Activated B cell treated with CpG ODN at 0.5 μM for 24 hours (primary cell): ENCODE results near the gene RPP30. TPM values are rescaled to one million over a fixed set of nuclear protein-coding genes. Genes with fewer than 3 reads are reported as not detected.

ENCODE experiments used
- ATAC-seq: fragments of 200-7000 bp; cut with Tn5 transposase; one replicate; pipeline ENCODE4 v1.10.0; 2021; ENCODE audit warnings: low read depth, mild to moderate bottlenecking, moderate library complexity
- CTCF ChIA-PET: fragments of 350-600 bp; sonication (Branson Sonifier 250); formaldehyde crosslinking; loops from one replicate; lab custom pipeline; 2021; ENCODE audit warnings: antibody characterized with exemption; lab: Charles Lee
- POLR2A ChIA-PET: fragments of 350-600 bp; sonication (Branson Sonifier 250); formaldehyde crosslinking; loops from one replicate; lab custom pipeline; 2021; ENCODE audit warnings: antibody characterized with exemption; lab: Charles Lee
- DNase-seq: peaks from one replicate; pipeline ENCODE4 v3.0.0; 2022
- H3K27ac Mint-ChIP-seq: one replicate; pipeline ENCODE4 v1.8.0; 2020; ENCODE audit warnings: mixed read lengths
- H3K27me3 Mint-ChIP-seq: one replicate; pipeline ENCODE4 v1.8.0; 2021; ENCODE audit warnings: mixed read lengths
- H3K36me3 Mint-ChIP-seq: one replicate; pipeline ENCODE4 v1.8.0; 2021; ENCODE audit warnings: low read depth, mixed read lengths
- H3K4me1 Mint-ChIP-seq: one replicate; pipeline ENCODE4 v1.8.0; 2021; ENCODE audit warnings: mixed read lengths
- H3K4me3 Mint-ChIP-seq: one replicate; pipeline ENCODE4 v1.8.0; 2020; ENCODE audit warnings: mild to moderate bottlenecking, mixed read lengths
- H3K9me3 Mint-ChIP-seq: one replicate; pipeline ENCODE4 v1.8.0; 2020; ENCODE audit warnings: mixed read lengths
- intact Hi-C: fragments of 100-400 bp; cut with micrococcal nuclease; formaldehyde crosslinking; loops from one replicate; pipeline ENCODE4 v1.15.1; 2024
- total RNA-seq: library from RNA; stranded (reverse); gene quantifications from 2 replicates; pipeline ENCODE4 v1.2.3, GENCODE V29; 2022
- TF ChIP-seq, protein P1 (sequence below): fragments of 200-600 bp; IDR thresholded peaks from one replicate; pipeline ENCODE4 v1.8.0; 2022; ENCODE audit warnings: antibody characterized with exemption, mild to moderate bottlenecking

RPP30 gene
- total RNA-seq, 1 donor from 2014 or later = 44.6 TPM

GRCh38 chr10:90912854-90913479 is 41.2 kb downstream of the RPP30 start:
- POLR2A ChIA-PET = interaction anchor here (0.7 to 1.8 kb wide), 4 partner anchors 86 to 250 kb away, joined by 3 to 9 read pairs (median 6); no protein-coding TSS in a partner anchor
- intact Hi-C loops = loop anchor here (10.0 kb wide), 1 partner anchor 722 kb away; the partner anchor contains the start of gene PPP1R3C
- no peaks in the 10 kb centered on the region for H3K27me3 Mint-ChIP-seq
- CTCF ChIA-PET = interaction anchor here (0.6 to 6.6 kb wide), 9 partner anchors 8 to 1000 kb away, joined by 3 to 193 read pairs (median 7); partner anchors contain the start of gene ANKRD1
- H3K36me3 Mint-ChIP-seq = no peaks in the 10 kb centered on the region
- ATAC-seq (no peak), DNase-seq (no peak)
- TF ChIP-seq, protein P1, sequence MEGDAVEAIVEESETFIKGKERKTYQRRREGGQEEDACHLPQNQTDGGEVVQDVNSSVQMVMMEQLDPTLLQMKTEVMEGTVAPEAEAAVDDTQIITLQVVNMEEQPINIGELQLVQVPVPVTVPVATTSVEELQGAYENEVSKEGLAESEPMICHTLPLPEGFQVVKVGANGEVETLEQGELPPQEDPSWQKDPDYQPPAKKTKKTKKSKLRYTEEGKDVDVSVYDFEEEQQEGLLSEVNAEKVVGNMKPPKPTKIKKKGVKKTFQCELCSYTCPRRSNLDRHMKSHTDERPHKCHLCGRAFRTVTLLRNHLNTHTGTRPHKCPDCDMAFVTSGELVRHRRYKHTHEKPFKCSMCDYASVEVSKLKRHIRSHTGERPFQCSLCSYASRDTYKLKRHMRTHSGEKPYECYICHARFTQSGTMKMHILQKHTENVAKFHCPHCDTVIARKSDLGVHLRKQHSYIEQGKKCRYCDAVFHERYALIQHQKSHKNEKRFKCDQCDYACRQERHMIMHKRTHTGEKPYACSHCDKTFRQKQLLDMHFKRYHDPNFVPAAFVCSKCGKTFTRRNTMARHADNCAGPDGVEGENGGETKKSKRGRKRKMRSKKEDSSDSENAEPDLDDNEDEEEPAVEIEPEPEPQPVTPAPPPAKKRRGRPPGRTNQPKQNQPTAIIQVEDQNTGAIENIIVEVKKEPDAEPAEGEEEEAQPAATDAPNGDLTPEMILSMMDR = no peak
- H3K4me3 Mint-ChIP-seq = no peak overlapping the region
- no peak overlapping the region for H3K27ac Mint-ChIP-seq
- no peaks in the 10 kb centered on the region for H3K9me3 Mint-ChIP-seq
- peaks cover 20% of the 10 kb centered on the region for H3K4me1 Mint-ChIP-seq

DNA sequence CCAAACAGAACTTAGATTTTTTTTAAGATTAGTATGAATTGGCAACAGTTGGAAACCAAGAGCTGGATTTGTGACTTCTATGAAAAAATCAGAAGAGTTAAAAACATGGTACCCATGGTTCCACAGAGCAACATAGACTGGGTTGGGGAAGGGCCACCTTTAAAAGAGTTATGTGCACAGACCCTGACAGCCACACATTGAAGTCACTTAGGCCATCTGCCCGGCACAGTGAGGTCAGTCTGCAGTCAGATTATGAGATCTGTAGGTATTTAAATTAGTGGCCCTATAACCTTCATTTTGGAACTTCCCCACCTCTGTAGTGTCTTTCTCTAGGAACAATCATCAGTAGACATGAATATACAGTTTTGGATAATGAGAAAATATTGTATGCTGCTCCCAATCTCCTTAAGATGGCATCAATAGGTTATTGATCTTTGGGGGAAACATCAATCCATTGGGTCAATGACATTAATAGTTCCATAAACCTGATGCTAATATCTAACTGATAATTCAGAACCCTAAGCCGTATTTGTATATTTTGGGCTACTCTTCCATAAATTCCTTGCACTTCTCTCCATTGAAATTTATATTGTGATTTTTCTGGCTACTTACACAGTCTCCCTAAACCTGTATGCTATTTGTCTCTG is 42.1 kb downstream of the RPP30 start:
- Mint-ChIP-seq H3K36me3 (no peaks in the 10 kb centered on the region), H3K9me3 (no peaks in the 10 kb centered on the region), H3K4me3 (no peak overlapping the region), H3K27me3 (no peaks in the 10 kb centered on the region), H3K4me1 (peaks cover 26% of the 10 kb centered on the region), H3K27ac (no peak overlapping the region)
- ATAC-seq = no peak
- intact Hi-C loops = loop anchor here (10.0 kb wide), 1 partner anchor 721 kb away; the partner anchor contains the start of gene PPP1R3C
- ChIA-PET CTCF (interaction anchor here (6.6 kb wide), 1 partner anchor 92 kb away, joined by 80 read pairs; no protein-coding TSS in a partner anchor), POLR2A (no interaction called here)
- TF ChIP-seq, protein P1 = no peak
- DNase-seq = no peak

- ChIA-PET CTCF (interaction anchor here (1.7 to 6.6 kb wide), 2 partner anchors 91 to 336 kb away, joined by 7 to 80 read pairs; no protein-coding TSS in a partner anchor), POLR2A (no interaction called here)
- TF ChIP-seq, protein P1 = no peak
- ATAC-seq = no peak
- no peaks in the 10 kb centered on the region for H3K9me3 Mint-ChIP-seq
- no peak overlapping the region for H3K4me3 Mint-ChIP-seq
- peaks cover 26% of the 10 kb centered on the region for H3K4me1 Mint-ChIP-seq
- intact Hi-C loops = loop anchor here (10.0 kb wide), 1 partner anchor 720 kb away; the partner anchor contains the start of gene PPP1R3C
- no peak overlapping the region for H3K27ac Mint-ChIP-seq
- DNase-seq = no peak
- no peaks in the 10 kb centered on the region for H3K36me3 Mint-ChIP-seq
- H3K27me3 Mint-ChIP-seq = no peaks in the 10 kb centered on the region
Measured at GRCh38 chr10:90914992-90915765, 43.4 kb downstream of the RPP30 start.

DNA sequence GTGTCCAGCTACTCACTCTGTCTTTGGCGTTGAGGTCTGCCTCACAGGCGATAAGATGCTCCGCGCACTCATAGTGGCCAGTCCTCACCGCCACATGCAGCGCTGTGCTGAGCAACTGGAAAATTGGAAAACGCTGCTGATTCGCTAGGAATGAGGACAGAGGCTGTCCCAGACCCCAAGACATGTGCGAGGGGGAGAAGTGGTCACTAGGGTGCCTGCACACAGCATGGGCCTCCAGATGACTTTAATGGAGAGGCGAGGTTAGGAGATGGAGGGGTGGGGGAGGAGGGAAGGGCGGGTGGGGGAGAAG is 43.9 kb downstream of the RPP30 start:
- H3K36me3 Mint-ChIP-seq = no peaks in the 10 kb centered on the region
- ChIA-PET POLR2A (no interaction called here), CTCF (interaction anchor here (1.7 kb wide), 1 partner anchor 336 kb away, joined by 7 read pairs; no protein-coding TSS in a partner anchor)
- TF ChIP-seq, protein P1 = no peak
- H3K27ac Mint-ChIP-seq = no peak overlapping the region
- H3K4me3 Mint-ChIP-seq = no peak overlapping the region
- no peaks in the 10 kb centered on the region for H3K9me3 Mint-ChIP-seq
- peaks cover 26% of the 10 kb centered on the region for H3K4me1 Mint-ChIP-seq
- ATAC-seq (no peak), DNase-seq (no peak)
- H3K27me3 Mint-ChIP-seq = no peaks in the 10 kb centered on the region
- intact Hi-C loops = loop anchor here (10.0 kb wide), 1 partner anchor 719 kb away; the partner anchor contains the start of gene PPP1R3C
